ACC112 (cell line): ENCODE data around the gene SCAMP4.

ENCODE experiments used
- H2AFZ ChIP-seq: fragments of 200-600 bp; sonication (generic); one replicate; pipeline ENCODE4 v1.6.0; 2017; ENCODE audit warnings: antibody characterized with exemption, low read length; ENCODE audit not compliant: unreplicated experiment
- H3K27ac ChIP-seq: fragments of 200-600 bp; sonication (generic); 2 replicates; pipeline ENCODE4 v1.5.1; 2014; ENCODE audit warnings: low read depth, mild to moderate bottlenecking, antibody characterized with exemption, low read length, moderate library complexity
- H3K27me3 ChIP-seq: fragments of 200-600 bp; sonication (generic); 2 replicates; pipeline ENCODE4 v1.6.1; 2014; ENCODE audit warnings: mild to moderate bottlenecking, antibody characterized with exemption, low read length, moderate library complexity, mixed read lengths; ENCODE audit not compliant: insufficient read depth
- H3K36me3 ChIP-seq: fragments of 200-600 bp; sonication (generic); 2 replicates; pipeline ENCODE4 v1.6.1; 2016; ENCODE audit warnings: mild to moderate bottlenecking, antibody characterized with exemption, low read length, moderate library complexity, mixed read lengths; ENCODE audit not compliant: insufficient read depth
- H3K4me1 ChIP-seq: fragments of 200-600 bp; sonication (generic); one replicate; pipeline ENCODE4 v1.6.1; 2016; ENCODE audit warnings: low read length, mixed read lengths; ENCODE audit not compliant: insufficient read depth, unreplicated experiment, control insufficient read depth
- H3K4me3 ChIP-seq: fragments of 200-600 bp; sonication (generic); 2 replicates; pipeline ENCODE4 v1.5.1; 2014; ENCODE audit warnings: mild to moderate bottlenecking, low read depth, low read length
- H3K79me2 ChIP-seq: fragments of 200-600 bp; sonication (generic); one replicate; pipeline ENCODE4 v1.6.0; 2016; ENCODE audit warnings: low read length; ENCODE audit not compliant: control insufficient read depth, unreplicated experiment, insufficient read depth

The SCAMP4 gene

DNA sequence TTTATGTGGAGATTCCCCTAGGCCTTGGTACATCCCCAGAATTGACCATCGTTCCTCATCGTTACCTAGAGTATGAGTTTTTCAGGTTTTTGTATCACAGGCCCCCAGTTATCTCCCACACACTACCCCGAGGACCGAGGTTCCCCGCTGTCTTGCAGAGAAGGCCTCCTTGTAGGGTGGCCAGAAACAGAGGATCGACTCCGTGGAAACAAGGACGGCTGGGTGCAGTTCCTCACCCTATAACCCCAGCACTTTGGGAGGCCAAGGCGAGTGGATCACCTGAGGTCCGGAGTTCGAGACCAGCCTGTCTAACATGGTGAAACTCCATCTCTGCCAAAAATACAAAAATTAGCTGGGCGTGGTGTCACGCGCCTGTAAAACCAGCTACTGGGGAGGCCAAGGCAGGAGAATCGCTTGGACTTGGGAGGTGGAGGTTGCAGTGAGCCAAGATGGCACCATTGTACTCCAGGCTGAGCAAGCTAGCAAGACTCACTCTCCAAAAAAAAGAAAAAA is 720 bp downstream of the SCAMP4 start:
- no peaks in the 10 kb centered on the region for H3K36me3 ChIP-seq
- peak overlapping the region; percentile 78 for H2AFZ ChIP-seq
- H3K27ac ChIP-seq = peak overlapping the region; percentile 58
- H3K4me3 ChIP-seq = peak overlapping the region; percentile 75
- no peaks in the 10 kb centered on the region for H3K27me3 ChIP-seq
- peaks cover 6% of the 10 kb centered on the region for H3K4me1 ChIP-seq
- H3K79me2 ChIP-seq = peaks cover 34% of the 10 kb centered on the region

DNA sequence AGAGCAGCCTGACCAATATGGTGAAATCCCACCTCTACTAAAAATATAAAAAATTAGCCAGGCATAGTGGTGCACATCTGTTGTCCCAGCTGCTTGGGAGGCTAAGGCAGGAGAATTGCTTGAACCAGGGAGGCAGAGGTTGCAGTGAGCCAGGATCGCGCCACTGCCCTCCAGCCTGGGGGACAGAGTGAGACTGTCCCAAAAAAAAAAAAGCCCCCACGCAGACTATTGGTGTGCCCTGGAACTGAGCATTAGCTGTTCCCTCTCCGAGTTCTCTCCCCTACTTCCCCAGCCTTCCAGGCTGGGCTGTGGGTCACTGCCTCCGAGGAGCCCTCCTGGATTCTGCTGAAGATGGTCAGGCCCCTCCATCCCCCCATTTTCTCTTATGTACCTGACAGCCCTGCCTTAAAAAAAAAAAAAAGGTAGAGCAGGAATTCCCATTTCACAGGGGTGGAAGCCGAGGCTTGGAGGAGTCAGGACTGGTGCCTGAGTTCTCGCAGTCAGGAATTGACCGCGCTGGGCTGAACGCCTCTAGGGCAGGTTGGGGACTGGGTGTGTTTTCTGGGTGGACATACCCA is 1.9 kb downstream of the SCAMP4 start:
- Histone ChIP-seq H2AFZ (no peak overlapping the region), H3K4me1 (peaks cover 6% of the 10 kb centered on the region)

GRCh38 chr19:1907563-1908363 is 2.6 kb downstream of the SCAMP4 start:
- Histone ChIP-seq H3K27ac (no peak overlapping the region), H3K36me3 (no peaks in the 10 kb centered on the region), H3K27me3 (no peaks in the 10 kb centered on the region), H3K4me3 (no peak overlapping the region), H3K79me2 (peaks cover 44% of the 10 kb centered on the region), H2AFZ (no peak overlapping the region), H3K4me1 (peaks cover 6% of the 10 kb centered on the region)

More for the DNA sequence above, 1.9 kb downstream of the SCAMP4 start:
- H3K36me3 ChIP-seq = no peaks in the 10 kb centered on the region
- no peak overlapping the region for H3K4me3 ChIP-seq
- H3K79me2 ChIP-seq = peaks cover 38% of the 10 kb centered on the region
- H3K27ac ChIP-seq = no peak overlapping the region
- no peaks in the 10 kb centered on the region for H3K27me3 ChIP-seq

- H3K4me3 ChIP-seq = no peak overlapping the region
- no peaks in the 10 kb centered on the region for H3K27me3 ChIP-seq
- no peak overlapping the region for H3K27ac ChIP-seq
- 0 out of 2 replicates have a peak, but pooled peaks cover 2% of the 10 kb centered on the region for H3K36me3 ChIP-seq
- no peak overlapping the region for H2AFZ ChIP-seq
- H3K79me2 ChIP-seq = peaks cover 47% of the 10 kb centered on the region
- H3K4me1 ChIP-seq = peaks cover 6% of the 10 kb centered on the region
Observed at GRCh38 chr19:1908364-1908678, 3.1 kb downstream of the SCAMP4 start.

DNA sequence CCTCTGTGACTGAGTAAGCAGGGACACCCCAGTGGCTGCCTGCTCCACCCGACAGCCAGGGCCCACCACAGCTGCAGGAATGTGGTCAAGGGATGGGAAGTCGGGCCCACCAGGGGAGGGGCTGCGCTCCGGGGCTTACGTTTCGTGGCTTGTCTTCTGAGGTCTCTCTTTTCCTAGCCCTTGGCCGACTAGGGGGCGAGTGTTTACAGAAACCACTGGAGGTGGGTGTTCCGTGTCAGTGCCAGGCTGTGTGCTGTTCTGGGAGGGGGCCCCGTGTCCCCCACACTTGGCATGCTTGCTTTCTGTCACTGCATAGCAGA is 4.5 kb downstream of the SCAMP4 start:
- H3K27me3 ChIP-seq = no peaks in the 10 kb centered on the region
- H2AFZ ChIP-seq = no peak overlapping the region
- no peak overlapping the region for H3K27ac ChIP-seq
- H3K36me3 ChIP-seq = 0 out of 2 replicates have a peak, but pooled peaks cover 4% of the 10 kb centered on the region
- H3K4me1 ChIP-seq = peaks cover 6% of the 10 kb centered on the region
- no peak overlapping the region for H3K4me3 ChIP-seq
- H3K79me2 ChIP-seq = peaks cover 53% of the 10 kb centered on the region

GRCh38 chr19:1910177-1910576 is 5.0 kb downstream of the SCAMP4 start:
- H3K79me2 ChIP-seq = peaks cover 53% of the 10 kb centered on the region
- H2AFZ ChIP-seq = no peak overlapping the region
- H3K36me3 ChIP-seq = 0 out of 2 replicates have a peak, but pooled peaks cover 4% of the 10 kb centered on the region
- H3K4me1 ChIP-seq = peaks cover 6% of the 10 kb centered on the region
- no peak overlapping the region for H3K4me3 ChIP-seq
- H3K27ac ChIP-seq = no peak overlapping the region
- no peaks in the 10 kb centered on the region for H3K27me3 ChIP-seq

DNA sequence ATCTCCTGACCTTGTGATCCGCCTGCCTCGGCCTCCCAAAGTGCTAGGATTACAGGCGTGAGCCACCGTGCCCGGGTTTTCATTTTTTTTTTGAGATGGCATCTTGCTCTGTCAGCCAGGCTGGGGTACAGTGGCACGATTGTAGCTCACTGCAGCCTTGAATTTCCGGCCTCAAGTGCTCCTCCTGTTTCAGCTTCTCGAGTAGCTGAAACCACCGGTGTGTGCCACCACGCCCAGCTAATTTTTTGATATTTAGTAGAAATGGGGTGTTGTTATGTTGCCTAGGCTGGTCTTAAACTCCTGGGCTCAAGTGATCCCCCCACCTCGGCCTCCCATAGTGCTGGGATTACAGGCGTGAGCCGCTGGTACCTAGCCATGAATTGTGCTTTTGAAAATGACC is 5.9 kb downstream of the SCAMP4 start:
- Histone ChIP-seq H2AFZ (no peak overlapping the region), H3K36me3 (0 out of 2 replicates have a peak, but pooled peaks cover 4% of the 10 kb centered on the region), H3K4me1 (peaks cover 3% of the 10 kb centered on the region), H3K27ac (no peak overlapping the region), H3K4me3 (no peak overlapping the region), H3K27me3 (no peaks in the 10 kb centered on the region), H3K79me2 (peaks cover 48% of the 10 kb centered on the region)

GRCh38 chr19:1911995-1912394 is 6.8 kb downstream of the SCAMP4 start:
- H3K4me1 ChIP-seq = peaks cover 3% of the 10 kb centered on the region
- H3K4me3 ChIP-seq = no peak overlapping the region
- H3K27ac ChIP-seq = no peak overlapping the region
- H3K79me2 ChIP-seq = peaks cover 48% of the 10 kb centered on the region
- H3K36me3 ChIP-seq = 0 out of 2 replicates have a peak, but pooled peaks cover 4% of the 10 kb centered on the region
- no peaks in the 10 kb centered on the region for H3K27me3 ChIP-seq
- no peak overlapping the region for H2AFZ ChIP-seq

GRCh38 chr19:1912760-1913505 is 7.7 kb downstream of the SCAMP4 start:
- Histone ChIP-seq H3K79me2 (peaks cover 38% of the 10 kb centered on the region), H2AFZ (no peak overlapping the region), H3K27ac (no peak overlapping the region), H3K4me1 (peaks cover 3% of the 10 kb centered on the region), H3K4me3 (no peak overlapping the region), H3K36me3 (0 out of 2 replicates have a peak, but pooled peaks cover 4% of the 10 kb centered on the region), H3K27me3 (no peaks in the 10 kb centered on the region)

DNA sequence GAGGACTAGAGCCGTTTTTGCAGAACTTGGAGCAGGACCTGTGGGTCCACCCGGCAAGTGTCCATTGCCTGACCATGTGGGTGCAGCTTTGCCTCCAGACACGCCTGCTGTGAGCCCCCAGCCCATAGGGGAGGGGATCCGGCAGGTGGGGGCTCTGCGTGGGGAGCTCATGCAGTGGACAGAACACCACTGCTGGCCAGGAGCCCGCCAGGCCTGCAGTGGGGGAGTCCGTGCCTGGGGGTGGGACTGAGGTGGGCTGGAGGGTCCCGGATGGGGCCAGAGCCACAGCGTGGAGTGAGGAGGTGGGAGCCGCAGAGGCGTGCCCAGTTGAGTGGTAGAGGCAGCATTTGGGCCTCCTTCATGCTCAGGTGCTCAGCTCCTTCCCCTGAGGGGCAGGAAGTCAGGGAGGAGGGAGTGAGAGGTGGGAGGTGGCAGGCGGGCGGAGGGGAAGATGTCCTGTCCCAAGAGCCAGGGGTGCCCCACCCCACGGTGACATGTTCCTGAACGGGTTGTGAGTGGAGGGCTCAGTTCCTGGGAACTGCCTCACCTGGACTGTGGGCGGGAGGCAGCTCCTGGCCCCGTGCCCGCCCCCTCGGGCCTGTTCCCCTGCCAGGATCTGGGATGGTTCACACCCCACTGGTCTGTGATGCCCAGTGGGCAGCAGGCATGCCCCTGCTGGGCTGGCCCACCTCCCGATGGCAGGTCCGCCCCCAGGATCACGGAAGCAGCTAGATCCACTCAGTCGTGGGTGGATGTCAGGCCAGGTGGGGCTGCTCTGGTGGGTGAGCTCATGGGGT is 8.8 kb downstream of the SCAMP4 start:
- Histone ChIP-seq H3K4me1 (peaks cover 3% of the 10 kb centered on the region), H3K27ac (no peak overlapping the region), H3K27me3 (no peaks in the 10 kb centered on the region), H3K4me3 (no peak overlapping the region), H3K36me3 (0 out of 2 replicates have a peak, but pooled peaks cover 4% of the 10 kb centered on the region), H2AFZ (no peak overlapping the region), H3K79me2 (peaks cover 33% of the 10 kb centered on the region)
